ENCODE results near the gene SPTBN1.

SPTBN1 gene

DNA sequence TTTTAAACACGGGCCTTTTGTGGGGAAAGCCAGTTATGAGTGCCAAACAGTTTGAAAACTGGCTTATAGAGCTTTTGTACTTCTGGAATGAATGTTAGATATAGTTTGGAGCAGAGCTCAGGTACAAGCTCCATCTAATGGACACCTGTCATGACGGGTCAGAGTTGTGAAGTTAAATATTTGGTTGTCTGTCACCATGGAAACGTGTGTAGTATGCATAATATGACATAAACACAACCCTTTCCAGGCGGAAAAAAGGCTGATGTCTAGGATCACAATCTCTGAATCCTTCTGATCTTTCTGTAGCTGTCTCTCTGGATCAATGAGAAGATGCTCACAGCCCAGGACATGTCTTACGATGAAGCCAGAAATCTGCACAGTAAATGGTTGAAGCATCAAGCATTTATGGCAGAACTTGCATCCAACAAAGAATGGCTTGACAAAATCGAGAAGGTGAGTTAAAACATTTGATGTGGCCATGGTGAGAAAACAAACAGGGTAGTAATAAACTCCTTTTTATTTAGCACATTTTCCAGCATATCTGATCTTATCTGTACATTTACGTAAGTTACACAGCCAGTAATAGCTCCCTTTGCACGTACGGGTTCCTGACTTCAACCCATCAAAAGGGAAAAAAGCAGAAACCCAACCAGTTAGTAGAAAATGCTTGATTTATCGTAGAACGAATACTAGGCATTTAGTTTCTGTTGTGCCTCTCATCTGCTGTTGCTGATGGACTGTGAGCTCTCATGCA is 186.7 kb downstream of the SPTBN1 start:
- TF ChIP-seq ZFX (IDR thresholded peaks at IDR 0.05): no peak
- TF ChIP-seq, protein P1, sequence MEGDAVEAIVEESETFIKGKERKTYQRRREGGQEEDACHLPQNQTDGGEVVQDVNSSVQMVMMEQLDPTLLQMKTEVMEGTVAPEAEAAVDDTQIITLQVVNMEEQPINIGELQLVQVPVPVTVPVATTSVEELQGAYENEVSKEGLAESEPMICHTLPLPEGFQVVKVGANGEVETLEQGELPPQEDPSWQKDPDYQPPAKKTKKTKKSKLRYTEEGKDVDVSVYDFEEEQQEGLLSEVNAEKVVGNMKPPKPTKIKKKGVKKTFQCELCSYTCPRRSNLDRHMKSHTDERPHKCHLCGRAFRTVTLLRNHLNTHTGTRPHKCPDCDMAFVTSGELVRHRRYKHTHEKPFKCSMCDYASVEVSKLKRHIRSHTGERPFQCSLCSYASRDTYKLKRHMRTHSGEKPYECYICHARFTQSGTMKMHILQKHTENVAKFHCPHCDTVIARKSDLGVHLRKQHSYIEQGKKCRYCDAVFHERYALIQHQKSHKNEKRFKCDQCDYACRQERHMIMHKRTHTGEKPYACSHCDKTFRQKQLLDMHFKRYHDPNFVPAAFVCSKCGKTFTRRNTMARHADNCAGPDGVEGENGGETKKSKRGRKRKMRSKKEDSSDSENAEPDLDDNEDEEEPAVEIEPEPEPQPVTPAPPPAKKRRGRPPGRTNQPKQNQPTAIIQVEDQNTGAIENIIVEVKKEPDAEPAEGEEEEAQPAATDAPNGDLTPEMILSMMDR (conservative IDR thresholded peaks at IDR 0.05): no peak
- H3K27ac ChIP-seq: no peak overlapping the region

DNA sequence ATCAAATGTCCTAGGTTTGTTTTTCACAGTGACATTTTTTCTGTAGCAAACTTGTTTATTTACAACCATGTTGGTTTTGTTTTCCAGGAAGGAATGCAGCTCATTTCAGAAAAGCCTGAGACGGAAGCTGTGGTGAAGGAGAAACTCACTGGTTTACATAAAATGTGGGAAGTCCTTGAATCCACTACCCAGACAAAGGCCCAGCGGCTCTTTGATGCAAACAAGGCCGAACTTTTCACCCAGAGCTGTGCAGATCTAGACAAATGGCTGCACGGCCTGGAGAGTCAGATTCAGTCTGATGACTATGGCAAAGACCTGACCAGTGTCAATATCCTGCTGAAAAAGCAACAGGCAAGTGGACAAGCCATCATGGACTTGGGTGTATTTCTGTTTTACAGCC is 188.1 kb downstream of the SPTBN1 start:
- H3K27ac ChIP-seq: no peak overlapping the region
- no peak for TF ChIP-seq ZFX (IDR thresholded peaks at IDR 0.05)
- TF ChIP-seq, protein P1 (conservative IDR thresholded peaks at IDR 0.05): no peak

- TF ChIP-seq, protein P1 (conservative IDR thresholded peaks at IDR 0.05): no peak
- TF ChIP-seq ZFX (IDR thresholded peaks at IDR 0.05): no peak
These were observed 190.2 kb downstream of the SPTBN1 start for GRCh38 chr2:54646170-54646927.

DNA sequence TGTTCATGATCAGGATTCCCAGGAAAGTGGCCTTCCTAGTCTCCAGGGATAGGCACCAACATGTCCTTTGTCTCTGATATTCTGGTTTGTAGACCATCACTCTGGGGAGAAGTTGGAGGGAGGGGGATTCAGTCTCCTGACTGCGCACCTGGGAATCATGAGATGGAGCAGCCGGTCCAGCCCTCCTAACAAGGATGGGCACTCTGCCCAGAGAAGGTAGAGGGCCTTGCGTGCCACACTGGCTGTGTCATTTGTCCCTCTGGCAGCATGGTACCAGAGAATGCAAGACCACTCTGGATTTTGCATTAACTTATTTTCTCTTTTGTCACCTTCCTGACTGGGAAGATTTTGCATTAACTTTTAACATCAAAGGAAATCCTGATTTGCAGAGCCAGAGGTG is 192.1 kb downstream of the SPTBN1 start:
- TF ChIP-seq ZFX (IDR thresholded peaks at IDR 0.05): no peak
- TF ChIP-seq, protein P1 (conservative IDR thresholded peaks at IDR 0.05): no peak
- H3K27ac ChIP-seq: no peak overlapping the region

More at GRCh38 chr2:54646170-54646927, 190.2 kb downstream of the SPTBN1 start:
- no peak overlapping the region for H3K27ac ChIP-seq

GRCh38 chr2:54649191-54649590 is 193.1 kb downstream of the SPTBN1 start:
- TF ChIP-seq, protein P1 (conservative IDR thresholded peaks at IDR 0.05): no peak
- TF ChIP-seq ZFX (IDR thresholded peaks at IDR 0.05): no peak
- H3K27ac ChIP-seq: no peak overlapping the region

GRCh38 chr2:54649633-54650032 is 193.5 kb downstream of the SPTBN1 start:
- TF ChIP-seq, protein P1 (conservative IDR thresholded peaks at IDR 0.05): no peak
- no peak for TF ChIP-seq ZFX (IDR thresholded peaks at IDR 0.05)
- no peak overlapping the region for H3K27ac ChIP-seq

- TF ChIP-seq, protein P1 (conservative IDR thresholded peaks at IDR 0.05): no peak
- TF ChIP-seq ZFX (IDR thresholded peaks at IDR 0.05): no peak
- no peak overlapping the region for H3K27ac ChIP-seq
These were observed 194.5 kb downstream of the SPTBN1 start for GRCh38 chr2:54650612-54651011.

Data from C4-2B (cell line).